B cell (primary cell): Measurements from ENCODE around the gene PAX3. TPM values are rescaled to one million over a fixed set of nuclear protein-coding genes. Genes with fewer than 3 reads are reported as not detected.

ENCODE experiments used
- ATAC-seq: fragments of 200-7000 bp; cut with Tn5 transposase; one replicate; pipeline ENCODE4 v1.10.0; 2021; ENCODE audit warnings: low read depth, mild to moderate bottlenecking, moderate number of reproducible peaks, moderate library complexity
- CTCF ChIA-PET: fragments of 350-600 bp; sonication (Branson Sonifier 250); formaldehyde crosslinking; loops from one replicate; lab custom pipeline; 2021; ENCODE audit warnings: antibody characterized with exemption, inconsistent platforms; lab: Charles Lee
- POLR2A ChIA-PET: fragments of 350-600 bp; sonication (Branson Sonifier 250); formaldehyde crosslinking; loops from one replicate; lab custom pipeline; 2021; ENCODE audit warnings: antibody characterized with exemption; lab: Charles Lee
- DNase-seq: peaks from one replicate; pipeline ENCODE4 v3.0.0; 2013
- H2AFZ ChIP-seq: 2 replicates; pipeline ENCODE4 v1.6.1; 2012; ENCODE audit warnings: mild to moderate bottlenecking, low read depth, low read length; ENCODE audit not compliant: insufficient read depth, poor library complexity, severe bottlenecking
- H3K27ac ChIP-seq, 2 donors: 1 replicate in 1 of 2; 2 replicates in 1 of 2; pipeline ENCODE4 v1.5.1; 2012 to 2013; ENCODE audit warnings: low read length in 2 of 2, mild to moderate bottlenecking in 2 of 2, moderate library complexity in 1 of 2
- H3K27me3 ChIP-seq, 4 experiments: fragments of 200-600 bp in 1 of 4; sonication (generic) in 1 of 4; replicated peaks in 1 of 4; 1 replicate in 2 of 4; 2 replicates in 2 of 4; pipeline versions ENCODE4 v1.6.1 to v1.7.0; 2013 to 2016; ENCODE audit warnings: low read length in 3 of 4, mild to moderate bottlenecking in 2 of 4, mixed read lengths in 1 of 4, moderate library complexity in 1 of 4; ENCODE audit not compliant: insufficient read depth in 4 of 4, control insufficient read depth in 3 of 4; ENCODE audit errors: control extremely low read depth in 1 of 4
- H3K36me3 ChIP-seq, 2 experiments: replicated peaks in 1 of 2; 1 replicate in 1 of 2; 2 replicates in 1 of 2; pipeline versions ENCODE4 v1.6.1 to v1.7.1; 2013; ENCODE audit warnings: low read length in 1 of 2; ENCODE audit not compliant: insufficient read depth in 2 of 2, control insufficient read depth in 1 of 2; ENCODE audit errors: control extremely low read depth in 1 of 2, extremely low read depth in 1 of 2
- H3K4me1 ChIP-seq, 2 donors: fragments of 200-600 bp in 1 of 2; sonication (generic) in 1 of 2; 1 replicate in 1 of 2; 2 replicates in 1 of 2; pipeline versions ENCODE4 v1.5.1 to v1.6.1; 2013 to 2017; ENCODE audit warnings: low read length in 2 of 2; ENCODE audit not compliant: control insufficient read depth in 2 of 2, insufficient read depth in 2 of 2
- H3K4me2 ChIP-seq: replicated peaks from 2 replicates; pipeline ENCODE3; 2012; ENCODE audit warnings: mild to moderate bottlenecking, low read depth, low read length; ENCODE audit not compliant: poor library complexity, severe bottlenecking
- H3K4me3 ChIP-seq, 5 experiments: fragments of 200-600 bp in 1 of 5; sonication (generic) in 1 of 5; 1 replicate in 3 of 5; 2 replicates in 2 of 5; pipeline versions ENCODE4 v1.5.1 to v1.7.0; 2011 to 2016; ENCODE audit warnings: low read length in 4 of 5, mild to moderate bottlenecking in 4 of 5, low read depth in 2 of 5, control low read depth in 1 of 5, moderate library complexity in 1 of 5; ENCODE audit not compliant: insufficient read depth in 1 of 5; ENCODE audit errors: control extremely low read depth in 1 of 5, extremely low read depth in 1 of 5
- H3K79me2 ChIP-seq: fragments of 200-600 bp; sonication (generic); one replicate; pipeline ENCODE4 v1.6.0; 2016; ENCODE audit warnings: low read length; ENCODE audit not compliant: control insufficient read depth, insufficient read depth
- H3K9ac ChIP-seq: fragments of 200-600 bp; sonication (generic); 2 replicates; pipeline ENCODE4 v1.6.1; 2017; ENCODE audit warnings: mild to moderate bottlenecking, low read length, moderate library complexity
- H3K9me3 ChIP-seq, 3 donors: one replicate each; pipeline versions ENCODE4 v1.6.1 to v1.7.1; 2013; ENCODE audit warnings: low read length in 2 of 3; ENCODE audit not compliant: control insufficient read depth in 2 of 3, insufficient read depth in 1 of 3; ENCODE audit errors: control extremely low read depth in 1 of 3
- H4K20me1 ChIP-seq: 2 replicates; pipeline ENCODE4 v1.6.0; 2012; ENCODE audit warnings: mild to moderate bottlenecking, low read length; ENCODE audit not compliant: insufficient read depth, control insufficient read depth, poor library complexity, severe bottlenecking
- H3K27ac Mint-ChIP-seq: one replicate; pipeline ENCODE4 v1.8.0; 2021; ENCODE audit warnings: mixed read lengths
- H3K27me3 Mint-ChIP-seq: one replicate; pipeline ENCODE4 v1.8.0; 2021; ENCODE audit warnings: mixed read lengths
- H3K4me1 Mint-ChIP-seq: one replicate; pipeline ENCODE4 v1.8.0; 2021; ENCODE audit warnings: mixed read lengths
- H3K4me3 Mint-ChIP-seq: one replicate; pipeline ENCODE4 v1.8.0; 2021; ENCODE audit warnings: mixed read lengths
- H3K9me3 Mint-ChIP-seq: one replicate; pipeline ENCODE4 v1.8.0; 2022; ENCODE audit warnings: mixed read lengths; ENCODE audit not compliant: insufficient read depth
- EZH2 ChIP-seq: IDR thresholded peaks from 2 replicates; pipeline ENCODE4 v1.6.1; 2012; ENCODE audit warnings: borderline replicate concordance, low read depth, mild to moderate bottlenecking, moderate library complexity, low read length; ENCODE audit not compliant: insufficient read depth, poor library complexity, severe bottlenecking
- WGBS: methylation state at CpG from one replicate; pipeline ENCODE4 v1.1.5; 2013; ENCODE audit warnings: missing lambda C conversion rate; ENCODE audit not compliant: insufficient coverage; 5-methylcytosine and 5-hydroxymethylcytosine counted together
- intact Hi-C: fragments of 100-400 bp; cut with micrococcal nuclease; formaldehyde crosslinking; loops from one replicate; pipeline ENCODE4 v1.10.0; 2022
- polyA plus RNA-seq: library from polyadenylated mRNA; depleted of rRNA; stranded (reverse); fragments of >200 nt; gene quantifications from 2 replicates; pipeline ENCODE4 v1.2.3, GENCODE V29; 2012
- total RNA-seq, 2 donors: library from RNA; stranded (reverse); fragments of 120-200 nt in 1 of 2; gene quantifications; 1 replicate in 1 of 2; 2 replicates in 1 of 2; pipeline versions ENCODE4 v1.2.3 to v1.2.4, GENCODE V29; 2013 to 2022
- TF ChIP-seq, protein P1 (sequence below): fragments of 200-600 bp; IDR thresholded peaks from one replicate; pipeline ENCODE4 v1.8.0; 2022; ENCODE audit warnings: antibody characterized with exemption, mild to moderate bottlenecking

The PAX3 gene
- total and polyA plus RNA-seq, 2 donors (not counting 1 experiment from before 2014, with no cell fraction given) = not detected

DNA sequence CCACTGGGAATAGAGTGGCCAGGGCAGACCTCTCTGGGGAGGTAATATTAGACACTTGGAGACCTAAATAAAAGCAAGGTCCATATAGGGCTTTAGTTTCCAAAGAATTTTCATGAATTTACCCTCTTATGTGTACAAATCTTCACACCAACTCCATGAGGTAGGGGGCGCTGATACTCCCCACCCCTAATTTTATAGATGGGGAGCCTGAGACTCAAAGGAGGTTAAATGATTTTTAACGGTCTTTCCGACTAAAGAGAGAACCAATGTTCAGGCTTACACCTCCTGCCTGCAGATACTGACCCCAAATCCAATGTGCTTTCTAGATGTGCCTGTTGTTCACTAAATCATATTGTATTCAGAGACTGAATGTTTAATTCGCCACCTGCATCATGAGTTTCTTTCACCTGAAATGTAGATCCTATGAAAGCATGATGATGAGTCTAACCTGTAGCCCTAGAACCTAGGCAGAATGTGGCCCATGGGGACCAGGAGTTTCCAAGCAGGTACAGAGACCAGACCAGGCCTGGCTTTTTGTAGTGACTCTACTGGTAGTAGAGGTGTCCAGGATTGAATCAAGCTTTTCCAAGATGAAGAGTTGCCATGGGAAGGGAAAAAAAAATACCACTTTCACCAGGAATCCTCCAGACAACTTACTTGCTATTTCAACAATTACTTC is 16.8 kb upstream of the PAX3 start:
- H3K4me3 Mint-ChIP-seq = no peak overlapping the region
- peaks cover 15% of the 10 kb centered on the region for H3K4me1 Mint-ChIP-seq
- Histone ChIP-seq H3K4me3 (no peak overlapping the region), H3K79me2 (no peaks in the 10 kb centered on the region), H3K36me3 (no peaks in the 10 kb centered on the region), H3K27ac (no peak overlapping the region), H2AFZ (no peak overlapping the region), H3K9ac (no peak overlapping the region), H3K4me1 (peaks cover 12 to 21% of the 10 kb centered on the region in 2 donors), H3K4me2 (no peak overlapping the region), H3K9me3 (peaks cover 2 to 30% (median 9%) of the 10 kb centered on the region in 3 donors), H3K27me3 (peaks cover 2 to 45% (median 41%) of the 10 kb centered on the region in 4 experiments), H4K20me1 (no peaks in the 10 kb centered on the region)
- no CpG with 5 or more reads among the region's 4 CpGs for WGBS
- no peaks in the 10 kb centered on the region for H3K9me3 Mint-ChIP-seq
- H3K27ac Mint-ChIP-seq = no peak overlapping the region
- DNase-seq (peak; percentile 8), ATAC-seq (no peak)
- peaks cover 61% of the 10 kb centered on the region for H3K27me3 Mint-ChIP-seq
- ChIA-PET CTCF (no interaction called here), POLR2A (no interaction called here)
- TF ChIP-seq, protein P1, sequence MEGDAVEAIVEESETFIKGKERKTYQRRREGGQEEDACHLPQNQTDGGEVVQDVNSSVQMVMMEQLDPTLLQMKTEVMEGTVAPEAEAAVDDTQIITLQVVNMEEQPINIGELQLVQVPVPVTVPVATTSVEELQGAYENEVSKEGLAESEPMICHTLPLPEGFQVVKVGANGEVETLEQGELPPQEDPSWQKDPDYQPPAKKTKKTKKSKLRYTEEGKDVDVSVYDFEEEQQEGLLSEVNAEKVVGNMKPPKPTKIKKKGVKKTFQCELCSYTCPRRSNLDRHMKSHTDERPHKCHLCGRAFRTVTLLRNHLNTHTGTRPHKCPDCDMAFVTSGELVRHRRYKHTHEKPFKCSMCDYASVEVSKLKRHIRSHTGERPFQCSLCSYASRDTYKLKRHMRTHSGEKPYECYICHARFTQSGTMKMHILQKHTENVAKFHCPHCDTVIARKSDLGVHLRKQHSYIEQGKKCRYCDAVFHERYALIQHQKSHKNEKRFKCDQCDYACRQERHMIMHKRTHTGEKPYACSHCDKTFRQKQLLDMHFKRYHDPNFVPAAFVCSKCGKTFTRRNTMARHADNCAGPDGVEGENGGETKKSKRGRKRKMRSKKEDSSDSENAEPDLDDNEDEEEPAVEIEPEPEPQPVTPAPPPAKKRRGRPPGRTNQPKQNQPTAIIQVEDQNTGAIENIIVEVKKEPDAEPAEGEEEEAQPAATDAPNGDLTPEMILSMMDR = no peak
- TF ChIP-seq EZH2 = no peak
- intact Hi-C loops = no loop called here

- peaks cover 2% of the 10 kb centered on the region for H3K9me3 Mint-ChIP-seq
- no peak overlapping the region for H3K27ac ChIP-seq
- TF ChIP-seq, protein P1 = no peak
- TF ChIP-seq EZH2 = no peak
- H3K9me3 ChIP-seq = peaks cover 2 to 27% (median 9%) of the 10 kb centered on the region in 3 donors
- no peak overlapping the region for H3K4me3 ChIP-seq
- peaks cover 8 to 18% of the 10 kb centered on the region in 2 donors for H3K4me1 ChIP-seq
- H3K4me3 Mint-ChIP-seq = no peak overlapping the region
- no peaks in the 10 kb centered on the region for H3K79me2 ChIP-seq
- no peaks in the 10 kb centered on the region for H3K36me3 ChIP-seq
- ATAC-seq (no peak), DNase-seq (no peak)
- H3K4me1 Mint-ChIP-seq = peaks cover 11% of the 10 kb centered on the region
- no peak overlapping the region for H2AFZ ChIP-seq
- H3K27me3 Mint-ChIP-seq = peaks cover 74% of the 10 kb centered on the region
- intact Hi-C loops = no loop called here
- H3K9ac ChIP-seq = no peak overlapping the region
- POLR2A ChIA-PET = no interaction called here
- no peak overlapping the region for H3K27ac Mint-ChIP-seq
- peaks cover 2 to 57% (median 55%) of the 10 kb centered on the region in 4 experiments for H3K27me3 ChIP-seq
- CTCF ChIA-PET = interaction anchor here (1.1 to 1.7 kb wide), 2 partner anchors 170 to 248 kb away, joined by 3 to 6 read pairs; no protein-coding TSS in a partner anchor
- H4K20me1 ChIP-seq = no peaks in the 10 kb centered on the region
- H3K4me2 ChIP-seq = no peak overlapping the region
Observed at GRCh38 chr2:222313816-222314215, 15.0 kb upstream of the PAX3 start.
